AG20443 (cell line): Measurements from ENCODE around the gene OR9A4.

Experiments
- DNase-seq: peaks from one replicate; pipeline ENCODE4 v3.0.0; 2012; ENCODE audit warnings: low spot score, mixed read lengths

The OR9A4 gene

DNA sequence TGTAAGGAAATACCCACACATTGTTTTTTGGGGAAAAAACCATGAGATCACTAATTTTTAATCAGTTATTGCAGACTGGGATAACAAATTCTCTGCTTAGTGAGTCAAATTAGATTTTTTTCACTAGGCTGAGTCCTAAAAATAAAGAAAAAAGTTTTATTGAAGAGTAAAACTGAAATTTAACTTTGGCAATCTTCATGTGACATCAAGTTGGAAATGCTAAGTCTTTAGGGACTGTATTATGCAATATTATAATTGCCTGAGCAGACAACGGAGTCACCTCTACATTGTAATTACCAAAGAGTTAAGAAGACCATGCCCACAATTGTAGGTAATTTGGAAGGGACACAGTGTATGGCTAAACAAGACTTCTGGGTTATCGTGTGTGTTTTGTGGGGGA, 32.8 kb downstream of the OR9A4 start:
- DNase-seq = no peak

DNA sequence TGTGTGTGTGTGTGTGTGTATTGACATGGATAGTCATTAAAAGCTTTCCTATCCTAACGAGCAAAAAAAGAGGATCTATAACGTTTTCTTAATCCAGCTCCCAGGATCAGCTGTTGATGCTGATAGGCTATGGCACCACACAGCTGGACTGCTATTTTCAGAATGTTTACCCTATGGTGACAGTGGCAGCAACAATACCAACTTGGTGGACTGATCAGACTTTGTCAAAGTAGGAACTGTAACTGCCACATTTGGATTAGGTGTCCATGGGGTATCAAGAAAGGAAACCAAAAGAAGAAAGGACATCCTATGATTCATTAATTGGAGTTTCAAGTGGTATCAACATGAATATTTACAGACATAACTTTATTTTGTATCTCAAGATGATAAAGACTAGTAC, 33.3 kb downstream of the OR9A4 start:
- DNase-seq = no peak

DNA sequence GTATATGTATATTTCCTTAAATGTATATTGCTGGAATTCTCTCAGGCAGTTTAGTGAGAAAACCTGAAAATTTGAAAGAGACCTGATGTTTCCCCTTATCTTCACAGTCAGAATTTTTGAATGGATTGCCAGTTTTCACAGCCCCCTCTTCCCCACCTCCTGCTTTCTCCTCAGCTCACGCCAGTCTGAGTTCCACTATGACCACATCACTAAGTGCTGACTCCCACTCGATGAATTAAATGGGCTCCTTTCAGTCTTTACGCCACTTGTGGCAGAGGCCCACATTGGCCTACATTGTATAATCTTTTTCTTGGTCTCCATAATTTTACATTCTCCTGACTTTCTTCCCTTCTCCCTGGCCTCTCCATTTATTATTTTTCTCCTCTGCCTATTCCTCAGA, 33.7 kb downstream of the OR9A4 start:
- no peak for DNase-seq

DNA sequence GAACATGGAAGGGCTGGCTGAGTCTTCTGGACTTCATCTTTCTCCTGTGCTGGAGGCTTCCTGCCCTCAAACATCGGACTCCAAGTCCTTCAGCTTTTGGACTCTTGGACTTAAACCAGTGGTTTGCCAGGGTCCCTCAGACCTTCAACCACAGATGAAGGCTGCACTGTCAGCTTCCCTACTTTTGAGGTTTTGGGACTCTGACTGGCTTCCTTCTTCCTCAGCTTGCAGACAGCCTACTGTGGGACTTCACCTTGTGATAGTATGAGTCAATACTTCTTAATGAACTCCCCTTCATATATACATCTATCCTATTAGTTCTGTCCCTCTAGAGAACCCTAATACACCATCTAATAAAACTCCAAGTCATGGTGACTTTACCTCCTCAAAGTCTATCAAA, 34.6 kb downstream of the OR9A4 start:
- DNase-seq = no peak

DNA sequence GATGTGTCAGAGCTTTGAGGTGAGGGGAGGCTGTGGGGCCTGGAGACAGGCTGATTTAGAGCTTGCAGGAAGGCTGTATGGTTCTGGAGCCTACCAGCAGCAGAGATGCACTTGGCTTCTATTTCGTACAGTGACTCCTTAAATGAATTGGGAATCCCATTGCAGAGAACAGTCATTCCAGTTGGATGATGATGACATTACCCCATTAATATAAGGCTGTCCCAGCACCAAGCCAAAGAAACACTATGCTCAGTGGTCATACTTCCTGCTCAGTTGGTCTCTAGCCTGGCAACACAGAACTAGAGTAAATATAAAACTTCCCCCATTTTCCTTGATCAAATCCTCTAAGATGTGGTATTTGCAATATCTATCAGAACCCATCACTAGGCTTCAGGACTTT, 36.3 kb downstream of the OR9A4 start:
- DNase-seq = no peak

DNA sequence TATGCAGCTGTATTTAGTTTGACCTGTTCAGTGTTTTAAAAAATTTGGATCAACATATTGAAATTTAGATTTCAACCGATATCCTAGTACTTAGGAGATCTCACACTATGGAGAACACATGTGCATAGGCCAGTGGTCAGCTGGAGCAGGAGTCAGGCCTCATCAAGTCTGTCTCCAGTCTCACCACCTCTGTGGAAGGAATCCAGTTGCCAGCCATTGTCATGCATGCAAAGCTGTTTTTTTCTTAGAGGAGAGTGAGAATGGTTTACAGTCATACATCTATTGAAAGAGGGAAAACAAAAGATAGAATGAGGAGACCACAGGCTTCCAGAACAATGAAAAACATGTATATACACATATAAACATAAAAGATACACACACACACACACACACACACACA, 38.1 kb downstream of the OR9A4 start:
- no peak for DNase-seq

DNA sequence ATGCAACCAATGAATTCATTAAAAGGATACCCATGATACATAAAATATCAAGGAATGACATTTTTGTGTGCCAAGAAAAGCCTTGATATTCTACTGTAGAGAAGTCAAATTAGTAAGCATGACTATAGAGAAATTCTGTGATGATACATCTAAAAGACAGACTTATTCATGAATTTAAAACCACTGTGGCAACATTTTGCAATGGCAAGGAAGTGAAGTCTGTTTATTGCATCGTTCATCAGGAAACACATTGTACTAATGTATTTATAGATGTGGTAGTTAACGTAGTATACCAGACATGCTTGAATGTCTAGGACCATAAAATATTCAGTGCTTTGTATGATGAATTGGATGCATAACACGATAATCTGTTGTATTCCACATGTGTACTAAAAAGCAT, 39.9 kb downstream of the OR9A4 start:
- no peak for DNase-seq

DNA sequence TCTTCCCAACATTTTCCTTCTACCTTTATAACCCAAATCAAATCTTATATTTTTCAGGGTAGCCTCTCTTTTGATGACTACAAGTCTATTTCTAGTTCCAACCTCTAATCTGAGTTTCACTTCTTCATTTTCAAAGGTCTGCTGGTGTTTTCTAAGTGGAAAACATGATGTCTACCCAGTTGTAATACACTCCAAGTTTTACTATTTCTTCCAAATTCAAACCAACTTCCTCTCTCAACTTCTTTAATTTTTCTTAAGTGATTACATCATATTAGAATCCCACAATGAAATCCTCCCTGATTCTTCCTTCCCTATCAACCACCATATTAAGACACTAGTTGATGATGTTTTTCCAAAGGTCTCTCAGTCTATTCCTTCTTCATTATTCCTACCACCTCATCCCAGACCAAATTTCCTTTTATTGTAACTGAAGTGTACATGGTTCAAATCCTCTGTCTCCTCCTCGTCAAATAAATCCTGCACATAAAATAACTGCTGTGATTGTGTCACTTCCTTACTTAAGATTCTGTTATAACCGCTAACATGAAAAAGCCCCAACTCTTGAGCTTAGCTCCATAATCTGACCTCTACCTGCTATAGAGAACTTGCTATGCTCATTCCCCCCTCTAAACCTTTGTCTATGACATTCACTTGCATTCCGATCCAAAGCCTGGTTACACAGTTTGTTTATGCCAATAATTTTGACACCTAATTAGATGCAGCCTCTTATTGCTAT, 44.7 kb downstream of the OR9A4 start:
- DNase-seq = no peak
